ENCODE results near the gene RLF.
A peak's percentile ranks its signal among the peaks of the same experiment; 100 is the strongest.

DNA sequence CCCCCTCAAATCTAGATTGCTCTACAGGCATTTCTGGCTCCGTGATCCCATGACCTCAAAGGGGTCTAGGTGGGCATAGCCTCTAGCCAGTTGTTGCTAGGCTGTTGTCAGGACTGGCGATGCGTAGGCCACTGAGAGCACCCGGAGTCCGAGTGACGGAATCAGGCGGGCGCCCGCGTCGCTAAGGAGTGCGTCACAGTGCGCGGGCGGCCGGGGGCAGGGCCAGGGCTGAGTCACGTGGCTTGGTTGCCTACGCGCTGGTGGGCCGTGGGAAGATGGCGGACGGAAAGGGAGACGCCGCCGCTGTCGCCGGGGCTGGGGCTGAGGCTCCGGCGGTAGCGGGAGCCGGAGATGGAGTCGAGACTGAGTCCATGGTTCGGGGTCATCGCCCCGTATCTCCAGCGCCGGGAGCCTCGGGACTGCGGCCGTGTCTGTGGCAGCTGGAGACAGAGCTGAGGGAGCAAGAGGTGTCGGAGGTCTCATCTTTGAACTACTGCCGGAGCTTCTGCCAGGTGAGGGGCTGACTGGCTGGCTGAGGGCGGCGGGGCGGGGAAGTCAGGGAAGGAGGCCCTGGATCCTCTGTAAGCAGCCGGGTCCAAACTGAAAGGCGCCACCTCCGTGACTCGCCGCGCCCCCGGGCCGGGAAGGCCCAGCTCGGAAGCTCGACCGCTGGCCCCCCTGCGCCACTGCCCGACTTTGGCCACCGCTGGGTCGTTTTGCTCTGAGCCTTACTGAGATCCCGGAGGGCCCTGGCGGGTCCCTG is at the start of gene RLF:
- TF ChIP-seq EP300 (IDR thresholded peaks at IDR 0.05) (peak; percentile 56), POLR2A (IDR thresholded peaks at IDR 0.05) (peak; percentile 96)
- TF ChIP-seq, protein P1, sequence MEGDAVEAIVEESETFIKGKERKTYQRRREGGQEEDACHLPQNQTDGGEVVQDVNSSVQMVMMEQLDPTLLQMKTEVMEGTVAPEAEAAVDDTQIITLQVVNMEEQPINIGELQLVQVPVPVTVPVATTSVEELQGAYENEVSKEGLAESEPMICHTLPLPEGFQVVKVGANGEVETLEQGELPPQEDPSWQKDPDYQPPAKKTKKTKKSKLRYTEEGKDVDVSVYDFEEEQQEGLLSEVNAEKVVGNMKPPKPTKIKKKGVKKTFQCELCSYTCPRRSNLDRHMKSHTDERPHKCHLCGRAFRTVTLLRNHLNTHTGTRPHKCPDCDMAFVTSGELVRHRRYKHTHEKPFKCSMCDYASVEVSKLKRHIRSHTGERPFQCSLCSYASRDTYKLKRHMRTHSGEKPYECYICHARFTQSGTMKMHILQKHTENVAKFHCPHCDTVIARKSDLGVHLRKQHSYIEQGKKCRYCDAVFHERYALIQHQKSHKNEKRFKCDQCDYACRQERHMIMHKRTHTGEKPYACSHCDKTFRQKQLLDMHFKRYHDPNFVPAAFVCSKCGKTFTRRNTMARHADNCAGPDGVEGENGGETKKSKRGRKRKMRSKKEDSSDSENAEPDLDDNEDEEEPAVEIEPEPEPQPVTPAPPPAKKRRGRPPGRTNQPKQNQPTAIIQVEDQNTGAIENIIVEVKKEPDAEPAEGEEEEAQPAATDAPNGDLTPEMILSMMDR (IDR thresholded peaks at IDR 0.05), result peak in 1 of 3 donors; percentile 35
